Fibroblast of lung (primary cell): ENCODE data around the gene MALL.

ENCODE experiments used
- CTCF ChIP-seq, 2 donors: IDR thresholded peaks in 1 of 2; conservative IDR thresholded peaks in 1 of 2; 1 replicate in 1 of 2; 2 replicates in 1 of 2; pipeline ENCODE4 v1.5.1; 2011 to 2012; ENCODE audit warnings: low read length in 2 of 2, control low read depth in 1 of 2, inconsistent platforms in 1 of 2, low read depth in 1 of 2, mild to moderate bottlenecking in 1 of 2
- EZH2 ChIP-seq: IDR thresholded peaks from 2 replicates; pipeline ENCODE4 v1.5.1; 2012; ENCODE audit warnings: low read length, control low read depth, mild to moderate bottlenecking; ENCODE audit errors: missing control alignments

- TF ChIP-seq CTCF (conservative IDR thresholded peaks at IDR 0.05 in 1 of 2, IDR thresholded peaks at IDR 0.05 in 1 of 2; ENCODE audit: low read depth in 1 of 2, low read length in 2 of 2), result no peak
- no peak for TF ChIP-seq EZH2
These were observed 6.0 kb upstream of the MALL start for GRCh38 chr2:110121592-110121991.
